KBM-7 (cell line): ENCODE data around the gene FASN.
"Not testable (repeated sequence)": the region's sequence is repeated elsewhere in the genome, so short reads cannot be mapped to it uniquely, and the experiment has no call there.

Experiments used
- DNase-seq: peaks from one replicate; pipeline ENCODE4 v3.0.0-alpha.2; 2015
- in situ Hi-C: fragments of 300-500 bp; cut with MboI; formaldehyde crosslinking; loops from 2 replicates; pipeline ENCODE4 v1.14.3; 2020; ENCODE audit warnings: low sequenced_read_pairs, low pct_unique_long_range_greater_than_20kb, mixed read lengths

The FASN gene

DNA sequence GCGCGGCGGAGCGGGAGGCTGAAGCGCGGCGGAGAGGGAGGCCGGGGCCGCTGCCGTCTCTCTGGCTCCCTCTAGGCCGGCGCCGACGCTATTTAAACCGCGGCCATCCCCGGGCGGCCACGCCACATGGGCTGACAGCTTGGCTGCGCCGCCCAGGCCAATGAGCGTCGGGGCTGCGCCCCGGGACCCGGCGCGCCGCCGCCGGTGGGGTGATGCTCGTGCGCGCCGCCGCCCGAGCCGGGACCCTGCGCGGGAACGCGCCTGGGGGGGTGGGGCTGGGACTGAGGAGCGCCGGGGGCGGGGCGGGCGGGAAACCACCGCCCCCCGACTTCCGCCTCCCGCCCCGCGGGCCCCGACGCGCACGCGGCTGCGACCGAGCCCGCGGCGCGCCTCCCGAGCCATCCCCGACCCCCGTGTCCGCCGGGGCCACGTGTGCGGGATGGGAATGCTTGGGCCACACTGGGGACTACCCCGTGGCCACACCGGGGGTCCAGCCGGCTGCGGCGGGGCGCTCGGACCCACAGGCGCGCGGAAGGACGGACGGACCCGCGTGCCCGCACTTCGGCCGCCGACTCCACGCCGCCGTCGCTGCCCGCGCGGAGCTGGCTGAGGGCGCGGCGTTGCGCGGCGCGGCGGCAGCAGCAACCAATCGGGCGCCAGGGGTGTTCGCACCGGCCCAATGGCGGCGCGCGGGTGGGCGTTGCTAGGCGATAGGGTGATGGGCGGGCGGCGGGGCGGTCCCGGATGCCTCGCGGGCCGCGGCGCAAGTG is at the start of gene FASN:
FASN (minus strand) TSS at position 68 of the 770 bp plus-strand sequence. CDS start 1,791 bp downstream, outside the sequence.
- peak; percentile 92 for DNase-seq
- in situ Hi-C loops, result no loop called here

DNA sequence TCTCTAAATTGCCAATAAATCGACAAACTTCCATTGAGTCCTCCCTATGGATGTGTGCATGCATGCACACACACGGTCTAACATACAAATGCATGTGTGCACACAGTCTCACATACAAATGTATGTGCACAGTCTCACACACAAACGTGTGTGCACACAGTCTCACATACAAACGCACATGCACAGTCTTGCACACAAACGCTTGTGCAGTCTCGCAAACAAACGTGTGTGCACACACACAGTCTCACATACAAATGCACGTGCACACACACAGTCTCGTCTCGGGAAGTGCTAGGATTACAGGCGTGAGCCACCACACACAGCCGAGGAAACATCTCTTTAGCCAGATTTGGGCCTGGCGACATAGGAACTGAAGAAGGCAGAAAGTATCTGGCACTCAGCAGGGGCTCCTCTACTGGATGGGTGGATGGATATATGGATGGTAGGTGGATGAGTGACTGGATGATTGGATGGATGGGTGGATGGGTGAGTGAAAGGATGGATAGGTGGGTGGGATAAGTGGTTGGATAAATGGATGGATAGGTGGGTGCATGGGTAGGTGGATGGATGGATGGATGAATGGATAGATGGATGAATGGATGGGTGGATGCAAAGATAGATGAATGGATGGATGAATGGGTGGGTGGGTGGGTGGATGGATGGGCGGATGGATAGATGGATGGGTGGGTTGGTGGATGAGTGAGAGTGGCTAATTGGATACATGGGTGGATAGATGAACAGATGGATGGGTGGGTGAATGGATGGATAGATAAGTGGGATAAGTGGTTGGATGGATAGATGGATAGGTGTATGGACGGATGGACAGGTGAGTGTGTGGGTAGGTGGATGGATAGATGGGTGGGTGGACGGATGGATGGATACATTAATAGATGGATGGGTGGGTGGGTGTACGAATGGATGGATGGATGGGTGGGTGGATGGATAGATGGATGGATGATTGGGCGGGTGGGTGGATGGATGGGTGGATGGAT is 48.9 kb upstream of the FASN start:
- DNase-seq, result no peak
- in situ Hi-C loops, result no loop called here

DNA sequence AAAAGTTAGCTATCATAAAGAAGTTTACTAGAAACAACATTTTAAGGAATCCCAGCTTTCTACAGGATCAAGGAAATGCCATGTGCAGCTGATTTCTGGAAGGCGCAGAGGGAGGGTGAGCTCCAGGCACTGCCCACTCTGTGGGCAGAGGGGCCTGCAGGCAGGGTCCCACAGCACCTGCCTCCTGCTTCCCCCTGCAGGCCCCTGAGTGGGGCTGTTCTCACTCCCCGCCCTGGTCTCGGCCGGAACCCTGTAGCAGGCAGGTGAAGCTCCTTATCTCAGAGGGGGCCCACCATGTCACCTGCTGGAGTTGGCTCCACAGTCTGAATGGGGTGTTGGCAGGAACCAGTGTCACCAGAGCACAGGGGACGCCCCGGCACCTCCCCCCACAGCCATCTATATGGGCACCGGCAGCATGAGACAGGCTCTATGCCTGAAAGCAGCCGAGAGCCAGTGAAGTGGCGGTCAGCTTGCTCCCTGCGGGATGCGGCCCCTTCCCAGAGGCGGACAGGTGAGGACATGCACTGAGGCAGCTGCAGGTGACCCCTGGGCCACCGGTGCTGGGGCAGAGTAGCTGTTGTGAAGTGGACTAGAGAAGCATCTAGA is 47.6 kb upstream of the FASN start:
- in situ Hi-C loops, result no loop called here
- no peak for DNase-seq

DNA sequence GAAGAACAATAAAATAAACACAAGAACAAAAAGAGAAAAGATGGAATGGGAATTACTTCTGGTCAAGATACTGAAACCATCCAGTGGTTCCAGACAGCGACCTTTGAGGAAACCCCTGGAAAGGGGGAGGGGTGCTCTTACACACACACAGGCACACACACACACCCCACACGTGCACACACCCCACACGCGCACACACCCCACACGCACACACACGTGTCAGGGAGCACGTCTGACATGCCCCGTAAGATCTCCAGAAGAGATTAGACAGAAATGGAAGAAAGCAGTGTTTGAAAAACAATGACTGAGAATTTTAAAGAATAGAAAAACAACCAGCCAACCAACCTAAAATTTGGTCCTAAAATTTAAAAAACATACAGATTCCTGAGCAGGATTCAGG is 45.3 kb upstream of the FASN start:
- in situ Hi-C loops, result no loop called here
- DNase-seq, result no peak

DNA sequence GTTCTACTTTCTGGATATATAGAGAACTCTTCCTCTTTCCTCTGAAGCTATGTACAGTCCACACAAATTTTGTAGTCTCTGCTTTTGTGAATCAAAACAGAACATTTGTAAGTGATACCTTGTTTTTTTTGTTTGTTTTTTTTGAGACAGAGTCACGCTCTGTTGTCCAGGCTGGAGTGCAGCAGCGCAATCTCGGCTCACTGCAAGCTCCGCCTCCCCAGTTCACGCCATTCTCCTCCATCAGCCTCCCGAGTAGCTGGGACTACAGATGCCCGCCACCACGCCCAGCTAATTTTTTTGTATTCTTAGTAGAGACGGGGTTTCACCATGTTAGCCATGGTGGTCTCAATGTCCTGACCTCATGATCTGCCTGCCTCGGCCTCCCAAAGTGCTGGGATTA is 41.9 kb upstream of the FASN start:
- in situ Hi-C loops, DNase-seq: not testable (repeated sequence)

DNA sequence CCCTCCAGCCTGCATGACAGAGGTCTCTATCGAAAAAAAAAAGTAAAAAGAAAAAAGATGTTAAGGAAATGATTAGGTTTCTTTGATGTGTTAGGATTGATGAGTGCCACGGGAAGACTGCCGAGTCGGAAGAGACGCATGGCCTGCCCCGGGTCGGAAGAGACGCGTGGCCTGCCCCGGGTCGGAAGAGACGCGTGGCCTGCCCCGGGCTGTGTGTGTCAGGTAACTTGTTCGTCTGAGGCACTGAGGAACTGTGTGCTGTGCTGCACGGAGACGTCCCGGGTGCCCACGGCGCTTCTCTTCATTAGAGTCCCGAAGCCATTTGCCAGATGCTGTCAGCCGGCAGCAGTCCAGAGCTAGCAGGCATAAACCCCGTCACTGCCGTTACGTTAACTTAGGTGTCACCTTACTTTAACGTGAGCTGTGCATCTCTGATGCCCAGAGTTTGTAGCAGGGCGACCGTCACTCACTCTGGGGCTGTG is 40.5 kb upstream of the FASN start:
- no peak for DNase-seq
- in situ Hi-C loops, result no loop called here

DNA sequence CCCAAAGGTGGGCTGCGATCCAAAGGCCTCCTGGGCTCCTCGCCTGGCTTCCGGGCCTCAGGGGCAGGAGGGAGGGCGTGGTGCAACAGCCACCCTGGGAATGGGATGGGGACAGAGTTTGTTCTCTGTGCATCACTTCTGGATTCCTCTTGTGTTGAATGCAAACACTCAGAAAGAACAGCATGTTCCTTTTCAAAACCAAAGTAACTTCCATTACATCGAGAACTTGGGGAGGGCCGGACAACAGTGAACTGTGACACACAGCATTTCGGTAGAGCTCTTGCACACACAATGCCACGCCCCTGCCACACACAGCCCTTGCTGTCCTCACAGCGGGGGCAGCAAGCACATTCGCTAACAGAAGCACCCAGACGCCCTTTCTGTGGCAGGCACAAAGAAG is 36.1 kb upstream of the FASN start:
- in situ Hi-C loops, result no loop called here

DNA sequence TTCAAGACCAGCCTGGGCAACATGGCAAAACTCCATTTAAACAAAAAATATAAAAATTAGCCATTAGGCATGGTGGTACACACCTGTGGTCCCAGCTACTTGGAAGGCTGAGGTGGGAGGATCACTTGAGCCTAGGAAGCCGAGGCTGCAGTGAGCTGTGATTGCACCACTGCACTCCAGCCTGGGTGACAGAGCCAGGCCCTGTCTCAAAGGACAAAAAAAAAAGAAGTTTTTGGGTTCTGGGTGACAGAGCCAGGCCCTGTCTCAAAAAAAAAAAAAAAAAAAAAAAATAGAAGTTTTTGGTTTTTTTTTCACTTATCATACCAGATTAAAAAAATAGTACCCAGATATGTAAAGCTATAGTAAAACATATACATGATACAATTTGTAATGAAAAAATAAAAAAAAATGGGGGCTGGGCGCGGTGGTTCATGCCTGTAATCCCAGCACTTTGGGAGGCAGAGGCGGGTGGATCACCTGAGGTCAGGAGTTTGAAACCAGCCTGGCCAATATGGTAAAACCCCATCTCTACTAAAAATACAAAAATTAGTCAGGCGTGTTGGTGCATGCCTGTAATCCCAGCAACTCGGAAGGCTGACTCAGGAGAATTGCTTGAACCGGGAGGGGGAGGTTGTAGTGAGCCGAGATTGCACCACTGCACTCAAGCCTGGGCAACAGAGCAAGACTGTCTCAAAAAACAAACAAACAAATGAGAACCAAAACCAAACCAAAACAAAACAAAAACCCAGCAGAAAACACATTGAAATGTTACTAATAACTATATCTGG is 35.3 kb upstream of the FASN start:
- DNase-seq, in situ Hi-C loops: not testable (repeated sequence)

More for the DNA sequence above, 36.1 kb upstream of the FASN start:
- no peak for DNase-seq

DNA sequence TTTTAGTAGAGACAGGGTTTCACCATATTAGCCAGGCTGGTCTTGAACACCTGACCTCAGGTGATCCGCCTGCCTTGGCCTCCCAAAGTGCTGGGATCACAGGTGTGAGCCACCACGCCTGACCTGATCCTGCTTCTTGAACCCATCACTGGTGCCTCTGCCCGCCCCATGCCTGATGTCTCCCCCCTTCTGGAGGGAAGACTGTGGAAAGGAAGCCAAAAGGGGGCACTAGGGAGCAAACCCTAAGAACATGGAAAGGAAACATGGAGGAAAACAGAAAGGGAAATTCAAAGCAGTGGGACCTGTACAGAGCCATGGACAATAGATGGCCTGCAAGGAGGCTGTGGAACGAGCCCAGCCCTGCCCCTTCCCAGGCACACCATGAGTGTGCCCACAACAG is 31.1 kb upstream of the FASN start:
- in situ Hi-C loops, result no loop called here
- DNase-seq, result no peak

DNA sequence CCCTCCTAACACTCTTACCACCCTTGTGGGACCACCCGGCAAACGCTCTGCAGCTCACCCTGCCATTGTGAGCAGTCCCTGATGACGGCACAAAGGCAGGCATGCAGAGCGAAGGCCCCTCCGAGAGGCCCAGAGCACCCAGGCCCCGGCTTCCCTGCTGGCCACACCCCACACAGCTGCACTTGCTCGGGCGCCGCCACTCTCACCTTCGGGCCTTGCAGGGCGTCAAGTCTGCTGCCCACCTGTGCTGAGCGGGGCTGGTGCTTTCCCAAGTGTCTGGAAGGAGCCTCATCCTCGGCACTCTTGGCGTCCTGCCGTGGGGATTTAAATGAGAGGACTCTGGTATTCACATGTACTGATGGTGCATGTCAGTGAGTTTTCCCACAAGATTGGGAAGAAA is 30.3 kb upstream of the FASN start:
- in situ Hi-C loops, result no loop called here

DNA sequence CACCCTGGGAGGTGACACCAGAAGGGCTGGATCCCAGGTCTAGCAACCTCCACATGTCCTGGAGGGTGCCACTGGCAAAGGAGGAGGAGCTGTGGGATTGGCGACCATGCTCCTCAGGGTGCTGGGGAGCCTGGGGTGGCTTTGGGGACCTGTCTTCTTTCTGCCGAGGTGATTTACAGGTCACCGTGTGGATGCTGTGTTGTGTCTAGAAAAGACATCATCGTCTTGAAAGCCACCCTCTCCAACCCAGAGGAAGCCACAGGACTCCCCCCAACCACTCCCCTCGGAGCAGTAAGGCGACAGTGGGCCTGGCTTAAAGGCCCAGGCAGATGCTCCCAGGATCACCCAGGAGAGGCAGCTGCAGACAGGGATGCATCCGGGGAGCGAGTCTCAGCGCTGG is 29.7 kb upstream of the FASN start:
- in situ Hi-C loops, result no loop called here
- no peak for DNase-seq

More for the DNA sequence above, 30.3 kb upstream of the FASN start:
- no peak for DNase-seq

DNA sequence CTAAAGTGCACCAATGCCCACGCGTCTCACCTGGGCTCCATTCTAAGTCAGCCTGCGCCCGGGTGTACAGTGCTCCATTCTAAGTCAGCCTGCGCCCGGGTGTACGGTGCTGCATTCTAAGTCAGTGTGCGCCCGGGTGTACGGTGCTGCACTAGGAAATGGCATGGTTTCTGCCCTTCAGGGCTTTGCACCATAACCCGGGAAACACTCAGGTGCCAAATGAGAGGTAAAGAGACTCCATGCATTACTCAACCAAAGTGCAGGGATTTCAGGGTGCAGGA is 29.2 kb upstream of the FASN start:
- in situ Hi-C loops, result no loop called here
- no peak for DNase-seq

DNA sequence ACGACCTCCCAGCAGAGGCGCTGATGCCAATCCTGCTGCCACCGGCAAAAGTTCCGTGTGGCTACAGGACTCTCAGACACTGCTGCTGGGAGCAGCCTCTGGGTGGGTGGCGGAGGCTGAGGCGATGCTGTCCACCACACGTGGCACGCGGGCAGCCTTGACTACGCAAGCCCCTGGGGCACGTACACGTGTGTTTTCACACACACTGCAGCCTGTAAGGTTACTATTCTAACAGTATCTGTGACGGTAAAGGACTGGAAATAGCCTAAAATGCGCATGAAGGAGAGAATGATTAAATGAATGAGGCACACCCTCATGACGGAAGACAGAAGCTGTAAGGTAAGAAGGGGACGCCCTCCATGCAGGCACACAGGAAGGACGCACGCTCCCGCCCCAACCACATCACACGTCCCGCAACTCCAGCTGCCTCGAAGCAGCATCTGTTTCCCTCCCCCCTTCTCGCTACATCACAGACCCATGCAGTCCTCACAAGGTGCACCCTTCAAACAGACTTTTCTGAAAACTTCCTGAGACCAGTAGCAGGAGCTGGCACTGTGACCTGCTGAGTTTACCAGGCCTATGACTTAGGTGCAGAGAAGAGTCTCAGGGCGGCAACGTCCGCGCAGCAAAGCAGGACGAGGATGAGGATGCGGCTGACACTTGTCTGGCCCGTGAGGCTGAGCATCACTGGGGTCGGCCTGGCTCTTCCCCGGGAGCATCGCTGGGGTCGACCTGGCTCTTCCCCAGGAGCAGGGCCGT is 28.7 kb upstream of the FASN start:
- in situ Hi-C loops, result no loop called here
- no peak for DNase-seq

DNA sequence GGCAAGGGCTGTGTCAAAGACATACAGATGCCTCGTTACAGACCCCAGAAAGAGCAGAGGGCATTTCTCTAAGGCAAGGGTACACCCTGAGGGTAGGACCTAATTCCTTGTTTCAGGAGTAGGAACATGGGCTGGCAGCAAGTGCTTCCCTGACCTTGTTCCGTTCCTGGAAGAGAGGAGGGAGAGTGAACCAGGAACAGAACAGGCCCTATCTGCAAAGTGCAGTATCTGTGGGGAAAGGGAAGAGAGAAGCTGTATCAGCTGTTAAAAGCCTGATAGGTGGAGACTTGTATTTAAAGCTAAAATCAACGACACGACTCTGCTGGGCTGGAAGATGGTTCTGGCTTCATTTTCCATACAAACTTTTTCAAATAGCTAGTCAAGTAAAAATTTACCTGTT is 26.1 kb upstream of the FASN start:
- no peak for DNase-seq
- in situ Hi-C loops, result no loop called here

DNA sequence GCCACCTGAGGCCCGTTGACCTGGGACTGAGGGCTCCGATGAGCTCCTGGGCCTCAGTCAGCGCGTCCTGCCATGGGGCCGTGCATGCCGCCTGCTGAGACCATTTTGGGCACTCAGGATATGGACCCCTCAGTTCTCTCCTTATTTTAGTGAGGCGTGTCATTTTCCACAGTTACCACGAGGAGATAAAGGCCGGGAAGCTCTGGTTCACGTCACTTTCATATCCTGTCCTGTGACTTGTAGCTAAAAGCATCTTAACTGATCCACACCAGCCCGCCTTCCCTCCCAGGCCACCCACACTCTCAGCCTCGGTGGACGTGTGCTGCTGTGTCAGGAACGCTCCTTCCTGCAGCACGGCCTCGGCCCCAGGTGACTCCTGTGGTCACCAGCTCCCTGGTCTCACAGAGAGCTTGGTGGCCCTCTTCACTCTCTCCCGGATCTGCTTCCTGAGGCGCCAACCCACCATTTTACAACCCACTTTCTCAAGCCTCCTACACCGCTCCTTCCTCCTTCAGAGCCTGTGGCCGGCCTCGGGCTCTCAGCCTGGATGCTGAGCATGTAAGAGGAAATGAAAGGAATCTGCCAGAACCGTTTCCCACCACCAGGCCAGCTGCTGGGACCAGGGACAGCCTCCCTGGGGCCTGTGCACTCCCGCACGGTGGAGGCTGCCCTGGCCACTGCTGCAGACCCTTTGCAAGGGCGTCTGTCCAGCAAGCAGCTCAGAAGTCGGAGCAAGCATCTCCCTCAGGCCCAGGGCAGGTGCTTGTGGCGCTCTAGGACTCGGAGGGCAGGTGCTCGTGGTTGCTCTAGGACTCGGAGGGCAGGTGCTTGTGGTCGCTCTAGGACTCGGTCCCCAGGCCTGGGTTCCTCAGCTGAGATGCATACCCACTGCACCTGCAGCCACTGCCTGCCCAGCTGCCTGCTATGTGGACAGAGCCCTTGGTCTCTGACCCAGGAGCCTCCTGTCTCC is 23.9 kb upstream of the FASN start:
- in situ Hi-C loops, result no loop called here
- no peak for DNase-seq

DNA sequence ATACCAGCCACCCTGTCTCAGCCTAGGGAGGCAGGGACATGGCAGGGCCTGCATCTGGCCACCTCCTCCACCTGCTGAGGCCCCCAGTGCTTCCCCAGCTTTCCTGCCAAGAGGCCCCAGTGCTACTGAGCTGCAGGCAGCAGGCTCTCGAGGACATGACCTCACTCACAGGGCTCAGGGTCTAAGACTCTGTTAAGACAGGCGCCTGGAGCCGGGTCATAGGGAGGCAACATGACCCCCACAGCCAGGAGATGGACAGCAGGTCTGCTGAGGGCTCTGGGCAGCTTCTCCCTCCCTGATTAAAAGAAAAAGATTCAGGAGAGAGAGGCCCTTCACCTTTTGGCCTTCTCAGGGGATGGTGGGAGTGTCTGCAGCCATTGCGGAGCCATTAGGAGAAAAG is 23.2 kb upstream of the FASN start:
- in situ Hi-C loops, result no loop called here
- no peak for DNase-seq

DNA sequence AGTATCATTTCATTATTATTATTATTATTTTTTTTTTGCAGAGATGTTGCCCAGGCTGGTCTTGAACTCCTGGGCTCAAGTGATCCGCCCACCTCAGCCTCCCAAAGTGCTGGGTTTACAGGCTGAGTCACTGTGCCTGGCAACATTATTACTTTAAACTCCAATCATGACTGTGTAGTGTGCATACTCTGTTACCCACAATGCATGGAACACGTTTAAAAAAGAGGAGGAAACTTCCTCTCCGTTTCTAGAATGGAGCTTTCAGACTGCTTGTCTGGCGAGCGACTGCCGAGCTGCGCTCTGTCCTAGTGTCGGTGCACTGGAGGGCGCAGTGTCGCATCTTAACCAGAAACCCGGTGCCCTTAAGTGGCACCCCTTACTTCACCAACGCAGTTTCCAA is 22.1 kb upstream of the FASN start:
- DNase-seq, result no peak
- in situ Hi-C loops, result no loop called here
